ENCODE results near the gene OGFOD1.

GRCh38 chr16:56447286-56447685 lies 4.1 kb upstream of the OGFOD1 start:
- no peak for TF ChIP-seq POLR2AphosphoS5 (IDR thresholded peaks at IDR 0.05; ENCODE audit: low read depth, low read length)
- no peak for TF ChIP-seq TAF1 (IDR thresholded peaks at IDR 0.05; ENCODE audit: low read depth, low read length)
- TF ChIP-seq POLR2A (IDR thresholded peaks at IDR 0.05; ENCODE audit: low read depth, low read length): no peak
